RWPE1 (cell line): ENCODE data around the gene CCDC88B.
A peak's percentile ranks its signal among the peaks of the same experiment; 100 is the strongest.
"Not testable (repeated sequence)": the region's sequence is repeated elsewhere in the genome, so short reads cannot be mapped to it uniquely, and the experiment has no call there.

Source experiments
- CTCF ChIA-PET: fragments of 350-600 bp; sonication (Branson Sonifier 250); formaldehyde crosslinking; extraction: SDS; loops from one replicate; lab custom pipeline; 2021; lab: Yijun Ruan, JAX
- POLR2A ChIA-PET: fragments of 400-600 bp; formaldehyde crosslinking; extraction: SDS; loops from one replicate; lab custom pipeline; 2020; ENCODE audit warnings: antibody characterized with exemption; ENCODE audit not compliant: low non-redundant PET; lab: Yijun Ruan, JAX
- DNase-seq: peaks from one replicate; pipeline ENCODE4 v3.0.0; 2012; ENCODE audit warnings: low spot score
- H3K27ac ChIP-seq: fragments of 450-650 bp; 2 replicates; pipeline ENCODE4 v1.5.1; 2017
- CTCF ChIP-seq: fragments of 450-650 bp; conservative IDR thresholded peaks from 2 replicates; pipeline ENCODE4 v1.5.1; 2017; ENCODE audit warnings: low read depth, mild to moderate bottlenecking

Gene CCDC88B

GRCh38 chr11:64305691-64306562 is 34.1 kb upstream of the CCDC88B start:
- peak overlapping the region; percentile 100 for H3K27ac ChIP-seq
- no peak for DNase-seq
- POLR2A ChIA-PET = interaction anchor here (2.0 kb wide), 1 partner anchor 12 kb away, joined by 9 read pairs; the partner anchor contains the start of genes PRDX5 and TRMT112
- CTCF ChIA-PET = interaction anchor here (0.6 to 0.9 kb wide), 7 partner anchors 24 to 117 kb away, joined by 3 to 6 read pairs (median 4); no protein-coding TSS in a partner anchor
- peak; percentile 50 for TF ChIP-seq CTCF

- TF ChIP-seq CTCF = no peak
- POLR2A ChIA-PET = interaction anchor here (1.1 kb wide), 1 partner anchor 35 kb away, joined by 3 read pairs; no protein-coding TSS in a partner anchor
- no peak for DNase-seq
- CTCF ChIA-PET = interaction anchor here (0.6 to 0.9 kb wide), 5 partner anchors 26 to 116 kb away, joined by 3 to 6 read pairs (median 3); no protein-coding TSS in a partner anchor
- peak overlapping the region; percentile 100 for H3K27ac ChIP-seq
Measured at GRCh38 chr11:64306563-64306875, 33.5 kb upstream of the CCDC88B start.

- peak overlapping the region; percentile 100 for H3K27ac ChIP-seq
- CTCF ChIA-PET = interaction anchor here (0.6 to 0.9 kb wide), 5 partner anchors 25 to 116 kb away, joined by 3 to 6 read pairs (median 4); no protein-coding TSS in a partner anchor
- TF ChIP-seq CTCF = no peak
- POLR2A ChIA-PET = interaction anchor here (0.6 to 1.1 kb wide), 2 partner anchors 35 to 122 kb away, joined by 3 to 8 read pairs; no protein-coding TSS in a partner anchor
- DNase-seq = no peak
Measured at GRCh38 chr11:64306876-64307622, 33.0 kb upstream of the CCDC88B start.

- not testable (repeated sequence) for DNase-seq
- CTCF ChIA-PET = interaction anchor here (0.7 kb wide), 1 partner anchor 41 kb away, joined by 4 read pairs; no protein-coding TSS in a partner anchor
- POLR2A ChIA-PET = interaction anchor here (0.6 to 1.1 kb wide), 2 partner anchors 36 to 123 kb away, joined by 3 to 8 read pairs; no protein-coding TSS in a partner anchor
- peak overlapping the region; percentile 100 for H3K27ac ChIP-seq
Measured at GRCh38 chr11:64307795-64308194, 32.2 kb upstream of the CCDC88B start.

GRCh38 chr11:64312947-64313346 is 27.1 kb upstream of the CCDC88B start:
- ChIA-PET CTCF (interaction anchor here (0.9 kb wide), 1 partner anchor 12 kb away, joined by 3 read pairs; no protein-coding TSS in a partner anchor), POLR2A (no interaction called here)
- DNase-seq = no peak
- no peak for TF ChIP-seq CTCF
- H3K27ac ChIP-seq = peak overlapping the region; percentile 100

GRCh38 chr11:64313491-64314145 is 26.4 kb upstream of the CCDC88B start:
- H3K27ac ChIP-seq = peak overlapping the region; percentile 100
- POLR2A ChIA-PET = no interaction called here
- no peak for DNase-seq
- CTCF ChIA-PET = interaction anchor here (0.6 to 0.9 kb wide), 2 partner anchors 12 to 62 kb away, joined by 3 read pairs; no protein-coding TSS in a partner anchor
- no peak for TF ChIP-seq CTCF
